ENCODE data around the gene PHF13. TPM values are rescaled to one million over a fixed set of nuclear protein-coding genes. Genes with fewer than 3 reads are reported as not detected.

Gene PHF13
- total and polyA plus RNA-seq, 9 of the 15 experiments (the other 6 are each of a cell fraction or from before 2014, with no cell fraction given) = 1.8 to 36.1 (median 11.7) TPM

- in situ Hi-C loops (cut with MboI) = no loop called here
- Histone ChIP-seq H3K4me3 (no peak overlapping the region), H3K9me3 (replicated peaks; ENCODE audit: control insufficient read depth, insufficient read depth, low read depth, low read length) (no peaks in the 10 kb centered on the region), H2AFZ (ENCODE audit: low read depth, low read length) (no peak overlapping the region), H3K9me1 (ENCODE audit: control insufficient read depth, insufficient read depth, low read length) (no peaks in the 10 kb centered on the region), H4K20me1 (replicated peaks; ENCODE audit: control insufficient read depth, insufficient read depth, low read length) (no peaks in the 10 kb centered on the region; the same call in 1 of the 2 replicates), H3K4me1 (replicated peaks in 1 of 2; ENCODE audit: control insufficient read depth in 2 of 2, insufficient read depth in 2 of 2, low read length in 2 of 2) (peaks cover 0 to 6% of the 10 kb centered on the region in 2 experiments; a peak in 3 of 5 replicates), H3K27ac (ENCODE audit: extremely low read depth, low read depth, low read length) (peak overlapping the region; percentile 25; the same call in 1 of the 3 replicates), H3K4me2 (ENCODE audit: insufficient read depth, low read length) (peak overlapping the region; percentile 38; the same call in 1 of the 2 replicates), H3K79me2 (ENCODE audit: control insufficient read depth, insufficient read depth, low read length) (peaks cover 21% of the 10 kb centered on the region), H3K27me3 (ENCODE audit: control insufficient read depth in 2 of 2, insufficient read depth in 2 of 2, low read length in 2 of 2) (no peaks in the 10 kb centered on the region), H3K36me3 (ENCODE audit: control insufficient read depth, insufficient read depth, low read length) (peaks cover 82% of the 10 kb centered on the region), H3K9ac (ENCODE audit: insufficient read depth in 1 of 2, low read depth in 2 of 2, low read length in 2 of 2) (peak overlapping the region in 1 of 2 experiments; percentile 79; a peak in 2 of 4 replicates)
- ChIA-PET POLR2A (interaction anchor here (0.5 to 1.9 kb wide), 7 partner anchors 14 to 336 kb away, joined by 3 to 7 read pairs (median 3); no protein-coding TSS in a partner anchor), CTCF (ENCODE audit: low intra/inter-chr PET ratio) (no interaction called here)
- no peak for TF ChIP-seq RHOXF2B (CRISPR knock-in tag; conservative IDR thresholded peaks at IDR 0.05)
- peak; percentile 51 for TF ChIP-seq WHSC1 (IDR thresholded peaks at IDR 0.05; ENCODE audit: low read length)
- FAIRE-seq (no peak), DNase-seq (ENCODE audit: extremely low read depth in 1 of 4, low spot score in 3 of 4) (no peak), ATAC-seq (no peak)
- intact Hi-C loops (cut with micrococcal nuclease) = no loop called here
- WGBS (ENCODE audit: insufficient coverage, low coverage, missing lambda C conversion rate) = 99% methylated on average over 6 of the region's 6 CpGs
- no TSS peak for BruUV-seq (replicated peaks)
These were observed 53.6 kb downstream of the PHF13 start for GRCh38 chr1:6667139-6667538.

GRCh38 chr1:6668503-6668902, 55.0 kb downstream of the PHF13 start:
- peaks cover 24% of the 10 kb centered on the region for H3K79me2 ChIP-seq (ENCODE audit: control insufficient read depth, insufficient read depth, low read length)
- no peaks in the 10 kb centered on the region; the same call in 1 of the 2 replicates for H4K20me1 ChIP-seq (replicated peaks; ENCODE audit: control insufficient read depth, insufficient read depth, low read length)
- WGBS (ENCODE audit: insufficient coverage, low coverage, missing lambda C conversion rate) = 94% methylated on average over 9 of the region's 9 CpGs
- H3K4me3 ChIP-seq = no peak overlapping the region
- ATAC-seq = no peak
- no TSS peak for BruUV-seq (replicated peaks)
- no peaks in the 10 kb centered on the region for H3K9me1 ChIP-seq (ENCODE audit: control insufficient read depth, insufficient read depth, low read length)
- H3K4me2 ChIP-seq (ENCODE audit: insufficient read depth, low read length) = no peak overlapping the region
- H3K4me1 ChIP-seq (replicated peaks in 1 of 2; ENCODE audit: control insufficient read depth in 2 of 2, insufficient read depth in 2 of 2, low read length in 2 of 2) = peaks cover 0 to 6% of the 10 kb centered on the region in 2 experiments; a peak in 3 of 5 replicates
- in situ Hi-C loops (cut with MboI) (no loop called here), intact Hi-C loops (cut with micrococcal nuclease) (no loop called here)
- no peaks in the 10 kb centered on the region for H3K27me3 ChIP-seq (ENCODE audit: control insufficient read depth in 2 of 2, insufficient read depth in 2 of 2, low read length in 2 of 2)
- H3K27ac ChIP-seq (ENCODE audit: extremely low read depth, low read depth, low read length) = no peak overlapping the region
- DNase-seq (ENCODE audit: extremely low read depth in 1 of 4, low spot score in 3 of 4) = no peak
- TF ChIP-seq CHCHD3 (CRISPR knock-in tag; IDR thresholded peaks at IDR 0.05) (no peak), ZNF121 (CRISPR knock-in tag; conservative IDR thresholded peaks at IDR 0.05) (0 out of 2 replicates have a peak, but pooled peaks have one; percentile 23)
- H2AFZ ChIP-seq (ENCODE audit: low read depth, low read length) = no peak overlapping the region
- H3K36me3 ChIP-seq (ENCODE audit: control insufficient read depth, insufficient read depth, low read length) = peaks cover 81% of the 10 kb centered on the region
- ChIA-PET CTCF (ENCODE audit: low intra/inter-chr PET ratio) (no interaction called here), POLR2A (interaction anchor here (0.6 kb wide), 1 partner anchor 12 kb away, joined by 3 read pairs; no protein-coding TSS in a partner anchor)
- no peak for FAIRE-seq
- no peaks in the 10 kb centered on the region for H3K9me3 ChIP-seq (replicated peaks; ENCODE audit: control insufficient read depth, insufficient read depth, low read depth, low read length)
- no peak overlapping the region for H3K9ac ChIP-seq (ENCODE audit: insufficient read depth in 1 of 2, low read depth in 2 of 2, low read length in 2 of 2)

Data from K562 (cell line).